HG02642 (cell line): ENCODE data around the gene SNTG2.

Experiments
- ATAC-seq: cut with Tn5 transposase; IDR thresholded peaks from one replicate; pipeline ENCODE4 v1.9.1; 2021; ENCODE audit warnings: mild to moderate bottlenecking; ENCODE audit not compliant: unreplicated experiment, poor library complexity

The SNTG2 gene

GRCh38 chr2:1162768-1163584 lies 212.3 kb downstream of the SNTG2 start:
- no peak for ATAC-seq

- ATAC-seq, result no peak
These were observed 216.3 kb downstream of the SNTG2 start for GRCh38 chr2:1166976-1167375.

DNA sequence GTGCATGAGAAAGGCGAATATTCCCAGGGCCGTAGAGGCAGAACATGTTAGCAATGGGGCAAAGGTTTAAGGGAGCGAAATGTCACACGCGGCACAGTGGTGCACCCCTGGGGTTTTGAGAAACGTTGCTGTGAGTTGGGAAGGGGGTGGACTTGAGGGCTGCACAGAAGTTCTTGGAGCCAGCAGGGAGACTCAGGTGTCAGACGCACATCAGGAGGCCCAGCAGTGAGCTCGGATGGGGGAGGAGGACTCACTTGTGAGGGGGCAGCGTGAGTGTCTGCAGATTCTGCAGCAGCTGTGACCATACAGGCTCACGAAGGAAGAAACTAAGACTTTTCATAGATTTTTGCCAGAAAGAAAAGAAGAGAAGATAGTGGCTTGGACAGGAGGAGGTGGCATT lies 218.2 kb downstream of the SNTG2 start:
- ATAC-seq, result no peak

DNA sequence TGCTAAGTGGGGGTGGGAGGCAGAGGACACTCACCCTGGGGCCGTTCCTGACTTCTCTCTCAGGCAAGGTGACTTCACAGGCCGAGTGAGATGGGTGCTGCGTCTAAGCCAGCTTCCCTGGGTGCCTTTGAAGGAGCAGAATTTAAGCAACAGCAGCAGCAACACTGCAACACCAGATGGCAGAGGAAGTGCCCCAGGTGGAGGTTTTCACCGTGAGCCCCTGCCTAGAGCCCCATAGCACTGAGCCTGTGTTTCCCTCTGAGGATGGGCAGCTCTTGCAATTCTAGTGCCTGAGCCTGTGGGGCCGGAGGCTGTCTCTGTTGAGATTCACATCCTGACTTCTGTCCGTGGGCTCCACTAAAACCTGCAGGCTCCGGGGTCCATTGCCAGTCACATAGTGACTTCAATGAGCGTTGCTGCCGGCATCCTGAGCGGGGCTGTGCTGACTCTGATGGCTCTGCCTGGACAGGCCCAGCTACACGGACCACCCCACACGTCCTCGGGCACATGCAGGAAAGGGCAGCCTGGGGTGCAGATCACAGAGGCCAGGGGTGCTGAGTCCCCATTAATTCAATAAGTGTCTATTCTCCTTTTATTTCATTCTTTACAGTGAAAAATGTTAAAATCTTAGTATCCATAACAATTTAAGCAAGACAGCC lies 218.8 kb downstream of the SNTG2 start:
- ATAC-seq, result no peak

DNA sequence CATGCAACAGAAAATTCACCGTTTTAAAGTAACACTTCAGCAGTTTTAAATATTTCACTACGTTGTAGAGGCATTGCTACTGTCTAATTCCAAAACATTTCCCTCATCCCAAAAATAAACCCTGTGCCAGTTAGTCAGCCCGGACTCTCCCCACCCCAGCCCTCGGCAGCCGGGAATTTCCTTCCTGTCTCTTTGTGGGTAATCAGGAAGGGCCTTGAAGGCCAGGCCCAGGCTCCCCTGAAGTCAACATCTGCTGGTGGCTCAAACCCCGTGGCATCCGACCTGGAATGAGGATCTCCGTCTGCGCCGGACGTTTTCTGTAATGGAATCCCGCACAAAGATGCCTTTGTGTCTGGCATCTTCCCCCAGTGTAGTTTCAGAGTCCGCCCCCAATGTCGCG lies 219.6 kb downstream of the SNTG2 start:
- no peak for ATAC-seq

GRCh38 chr2:1170711-1171110 lies 220.1 kb downstream of the SNTG2 start:
- no peak for ATAC-seq

- no peak for ATAC-seq
These were observed 222.9 kb downstream of the SNTG2 start for GRCh38 chr2:1173528-1173927.

DNA sequence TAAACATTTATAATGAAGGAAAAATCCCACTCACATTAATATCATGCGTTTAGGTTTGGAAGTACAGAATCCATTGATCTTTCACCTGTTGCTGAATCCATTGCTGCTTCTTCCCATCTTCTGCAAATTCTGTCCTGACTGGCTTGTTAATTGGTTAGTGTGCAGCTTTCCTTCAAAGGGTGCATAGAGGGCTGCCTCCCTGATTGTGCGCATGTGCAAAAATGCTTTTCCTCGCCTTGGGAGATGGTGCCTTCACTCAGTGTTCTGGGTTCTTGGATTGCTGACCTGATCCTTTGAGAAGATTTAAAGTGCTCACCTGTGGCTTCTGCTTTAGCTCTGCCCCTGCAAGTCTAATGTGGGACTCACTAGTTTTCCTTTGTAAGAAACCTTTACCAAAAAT lies 231.2 kb downstream of the SNTG2 start:
- no peak for ATAC-seq

DNA sequence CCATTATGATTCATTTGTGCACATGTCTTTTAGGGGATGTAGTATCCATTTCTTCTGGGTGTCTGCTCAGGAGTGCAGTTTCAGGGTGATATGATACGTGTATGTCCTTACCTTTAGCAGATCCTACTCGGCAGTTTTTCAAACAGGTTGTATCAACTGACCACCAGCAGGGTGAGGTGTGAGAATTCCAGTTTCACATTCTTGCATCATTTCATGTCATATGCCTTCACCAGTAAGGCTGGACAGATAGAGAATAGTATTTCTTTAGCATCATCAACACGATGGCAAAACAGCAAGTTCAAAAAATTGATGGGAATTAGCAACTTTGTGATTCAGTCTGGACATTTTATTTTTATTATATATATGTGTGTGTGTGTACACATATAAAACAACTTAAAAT lies 232.7 kb downstream of the SNTG2 start:
- no peak for ATAC-seq

DNA sequence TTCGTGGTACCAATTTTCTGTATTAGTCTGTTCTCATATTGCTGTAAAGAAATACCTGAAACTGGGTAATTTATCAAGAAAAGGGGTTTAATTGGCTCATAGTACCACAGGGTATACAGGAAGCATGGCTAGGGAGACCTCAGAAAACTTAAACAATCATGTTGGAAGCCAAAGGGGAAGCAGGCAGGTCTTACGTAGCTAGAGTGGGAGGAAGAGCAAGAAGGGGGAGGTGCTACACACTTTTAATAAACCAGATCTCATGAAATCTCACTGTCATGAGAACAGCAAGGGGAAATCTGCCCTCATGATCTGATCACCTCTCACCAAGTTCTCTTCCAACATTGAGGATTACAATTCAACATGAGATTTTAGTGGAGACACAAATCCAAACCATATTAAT lies 235.8 kb downstream of the SNTG2 start:
- ATAC-seq, result no peak

DNA sequence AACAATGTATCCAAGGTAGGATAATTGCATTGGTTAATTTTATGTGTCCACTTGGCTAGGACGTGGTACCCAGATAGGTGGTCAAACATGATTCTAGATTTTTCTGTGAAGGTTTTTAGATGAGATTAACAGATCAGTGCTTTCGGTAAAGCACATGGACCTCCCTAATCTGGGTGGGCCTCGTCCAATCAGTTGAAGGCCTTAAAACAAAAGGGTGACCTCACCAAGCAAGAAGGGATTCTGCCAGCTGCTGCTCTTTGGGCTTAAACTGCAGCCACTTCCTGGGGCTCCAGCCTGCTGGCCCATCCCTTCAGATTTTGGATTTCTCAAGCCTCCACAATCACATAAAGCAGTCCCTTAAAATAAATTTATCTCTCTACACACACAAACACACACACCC lies 236.5 kb downstream of the SNTG2 start:
- no peak for ATAC-seq

DNA sequence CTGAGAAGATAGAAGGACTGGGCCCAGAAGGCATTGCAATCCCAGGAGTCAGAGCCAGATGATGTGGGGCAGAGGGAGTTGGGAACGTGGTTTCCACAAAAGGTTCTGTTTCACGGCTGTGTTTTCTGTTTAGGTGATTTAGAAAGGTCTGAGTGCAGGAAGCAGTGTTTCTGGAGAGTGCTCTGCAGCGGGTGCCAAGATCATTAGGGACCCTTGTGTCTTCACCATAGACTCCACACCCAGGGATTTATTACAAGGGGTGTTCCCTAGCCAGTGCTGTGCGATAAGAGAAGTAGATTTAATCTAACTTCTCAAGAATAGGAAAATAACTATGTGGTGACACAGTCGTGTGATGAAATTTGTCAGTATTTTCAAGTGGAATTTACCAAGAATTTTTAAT lies 241.5 kb downstream of the SNTG2 start:
- no peak for ATAC-seq

- no peak for ATAC-seq
These were observed 243.2 kb downstream of the SNTG2 start for GRCh38 chr2:1193801-1194200.

DNA sequence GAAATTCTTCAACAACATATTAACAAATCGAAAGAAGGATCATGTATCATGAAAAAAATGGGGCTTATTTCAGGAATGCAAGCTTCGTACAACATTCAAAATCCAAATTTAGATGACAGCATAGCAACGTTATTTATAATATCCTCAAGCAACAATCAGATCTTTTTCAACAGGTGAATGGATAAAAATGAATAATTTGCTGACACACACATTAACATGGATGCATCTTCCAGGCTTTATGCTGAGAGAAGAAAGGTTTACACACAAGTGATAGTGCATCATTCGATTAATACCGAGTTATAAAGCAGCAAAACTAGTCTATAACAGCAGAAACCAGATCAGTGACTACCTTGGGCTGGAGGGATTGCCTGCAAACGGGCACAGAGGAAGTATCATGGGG lies 253.1 kb downstream of the SNTG2 start:
- ATAC-seq, result no peak

- no peak for ATAC-seq
These were observed 255.2 kb downstream of the SNTG2 start for GRCh38 chr2:1205853-1206252.

GRCh38 chr2:1207962-1208510 lies 257.4 kb downstream of the SNTG2 start:
- ATAC-seq, result no peak

DNA sequence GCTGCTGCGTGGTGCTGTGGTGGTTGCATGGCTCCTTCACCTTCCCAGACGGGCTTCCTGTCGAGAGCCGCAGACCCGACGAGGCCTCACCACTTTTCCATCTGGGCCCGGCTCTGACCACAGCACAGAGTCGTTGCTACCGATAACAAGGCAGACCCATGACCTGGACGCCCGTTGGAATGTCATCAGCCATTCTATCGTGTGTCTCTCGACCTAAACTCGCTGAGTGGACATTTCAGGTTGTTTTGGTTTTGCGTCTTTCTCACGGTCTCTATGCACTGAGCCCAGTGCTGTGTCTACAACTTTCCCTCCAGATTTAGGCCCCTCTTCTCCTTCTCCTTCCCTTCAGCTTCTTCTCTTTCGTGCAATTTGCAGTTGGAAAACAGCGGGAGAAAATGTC lies 257.9 kb downstream of the SNTG2 start:
- no peak for ATAC-seq

DNA sequence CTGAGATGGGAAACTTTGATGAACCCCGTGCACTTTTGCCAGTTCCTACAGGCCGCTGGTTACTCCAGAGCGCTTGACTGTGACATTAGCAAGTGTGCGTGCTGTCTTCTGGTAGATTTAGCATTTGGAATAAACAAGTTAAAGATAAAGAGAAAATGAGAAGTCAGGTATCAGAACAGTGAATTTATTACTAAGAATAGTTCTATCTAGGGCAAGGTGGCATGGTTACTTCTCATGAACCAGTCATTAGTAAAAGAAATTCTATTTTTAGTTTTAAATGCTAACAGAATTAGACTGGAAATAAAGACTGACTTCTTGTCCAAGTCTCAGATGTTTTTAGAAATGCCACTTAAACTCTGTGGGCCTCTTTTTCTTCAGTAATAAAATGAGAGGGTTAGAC lies 258.6 kb downstream of the SNTG2 start:
- ATAC-seq, result no peak

- no peak for ATAC-seq
These were observed 259.1 kb downstream of the SNTG2 start for GRCh38 chr2:1209761-1210160.

GRCh38 chr2:1210352-1210751 lies 259.7 kb downstream of the SNTG2 start:
- no peak for ATAC-seq

GRCh38 chr2:1219901-1220573 lies 269.4 kb downstream of the SNTG2 start:
- no peak for ATAC-seq
